Ishikawa (cell line): ENCODE results near the gene DNAAF9.

Experiments used
- CEBPB ChIP-seq: IDR thresholded peaks from 2 replicates; pipeline ENCODE4 v1.6.1; 2012
- EGR1 ChIP-seq: IDR thresholded peaks from 2 replicates; pipeline ENCODE4 v1.6.1; 2012
- EP300 ChIP-seq: IDR thresholded peaks from 2 replicates; pipeline ENCODE4 v1.6.1; 2012; ENCODE audit warnings: borderline replicate concordance
- RAD21 ChIP-seq: IDR thresholded peaks from 2 replicates; pipeline ENCODE4 v1.6.1; 2012; ENCODE audit warnings: low read depth
- TAF1 ChIP-seq: IDR thresholded peaks from 2 replicates; pipeline ENCODE4 v1.6.1; 2012; ENCODE audit warnings: low read depth, mild to moderate bottlenecking
- TCF12 ChIP-seq: IDR thresholded peaks from 2 replicates; pipeline ENCODE4 v1.6.1; 2012; ENCODE audit warnings: low read depth
- TEAD4 ChIP-seq: IDR thresholded peaks from 2 replicates; pipeline ENCODE4 v1.6.1; 2012
- YY1 ChIP-seq: IDR thresholded peaks from 2 replicates; pipeline ENCODE4 v1.6.1; 2012; ENCODE audit warnings: low read depth
- TF ChIP-seq, protein P1 (sequence below): IDR thresholded peaks from 2 replicates; pipeline ENCODE4 v1.6.1; 2012; ENCODE audit warnings: low read depth, mild to moderate bottlenecking
- TF ChIP-seq, protein P2 (sequence below): IDR thresholded peaks from 2 replicates; pipeline ENCODE4 v1.6.1; 2012

DNA sequence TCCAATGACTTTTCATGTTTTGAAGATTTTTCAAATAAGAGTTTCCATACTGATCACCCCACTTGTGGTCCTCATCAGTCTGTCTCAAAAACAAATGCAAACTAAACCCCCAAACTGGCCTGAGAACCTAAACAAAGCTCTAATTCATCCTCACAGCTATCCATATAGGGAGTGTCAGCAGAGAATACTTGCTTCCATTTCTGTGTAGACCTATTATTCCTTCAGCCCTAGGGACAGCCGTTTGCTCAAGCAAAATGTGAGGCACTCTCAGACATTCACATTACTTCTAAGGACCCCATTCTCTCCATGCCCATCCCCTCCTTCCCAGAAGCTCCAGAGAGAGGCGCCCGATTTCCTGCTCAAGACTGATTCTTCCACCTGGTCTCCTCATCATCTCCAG, 24.6 kb downstream of the DNAAF9 start:
- TF ChIP-seq TEAD4, result no peak
- TF ChIP-seq YY1, result no peak
- no peak for TF ChIP-seq CEBPB
- no peak for TF ChIP-seq TCF12
- no peak for TF ChIP-seq EP300
- TF ChIP-seq, protein P1, sequence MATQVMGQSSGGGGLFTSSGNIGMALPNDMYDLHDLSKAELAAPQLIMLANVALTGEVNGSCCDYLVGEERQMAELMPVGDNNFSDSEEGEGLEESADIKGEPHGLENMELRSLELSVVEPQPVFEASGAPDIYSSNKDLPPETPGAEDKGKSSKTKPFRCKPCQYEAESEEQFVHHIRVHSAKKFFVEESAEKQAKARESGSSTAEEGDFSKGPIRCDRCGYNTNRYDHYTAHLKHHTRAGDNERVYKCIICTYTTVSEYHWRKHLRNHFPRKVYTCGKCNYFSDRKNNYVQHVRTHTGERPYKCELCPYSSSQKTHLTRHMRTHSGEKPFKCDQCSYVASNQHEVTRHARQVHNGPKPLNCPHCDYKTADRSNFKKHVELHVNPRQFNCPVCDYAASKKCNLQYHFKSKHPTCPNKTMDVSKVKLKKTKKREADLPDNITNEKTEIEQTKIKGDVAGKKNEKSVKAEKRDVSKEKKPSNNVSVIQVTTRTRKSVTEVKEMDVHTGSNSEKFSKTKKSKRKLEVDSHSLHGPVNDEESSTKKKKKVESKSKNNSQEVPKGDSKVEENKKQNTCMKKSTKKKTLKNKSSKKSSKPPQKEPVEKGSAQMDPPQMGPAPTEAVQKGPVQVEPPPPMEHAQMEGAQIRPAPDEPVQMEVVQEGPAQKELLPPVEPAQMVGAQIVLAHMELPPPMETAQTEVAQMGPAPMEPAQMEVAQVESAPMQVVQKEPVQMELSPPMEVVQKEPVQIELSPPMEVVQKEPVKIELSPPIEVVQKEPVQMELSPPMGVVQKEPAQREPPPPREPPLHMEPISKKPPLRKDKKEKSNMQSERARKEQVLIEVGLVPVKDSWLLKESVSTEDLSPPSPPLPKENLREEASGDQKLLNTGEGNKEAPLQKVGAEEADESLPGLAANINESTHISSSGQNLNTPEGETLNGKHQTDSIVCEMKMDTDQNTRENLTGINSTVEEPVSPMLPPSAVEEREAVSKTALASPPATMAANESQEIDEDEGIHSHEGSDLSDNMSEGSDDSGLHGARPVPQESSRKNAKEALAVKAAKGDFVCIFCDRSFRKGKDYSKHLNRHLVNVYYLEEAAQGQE, result no peak
- TF ChIP-seq, protein P2, sequence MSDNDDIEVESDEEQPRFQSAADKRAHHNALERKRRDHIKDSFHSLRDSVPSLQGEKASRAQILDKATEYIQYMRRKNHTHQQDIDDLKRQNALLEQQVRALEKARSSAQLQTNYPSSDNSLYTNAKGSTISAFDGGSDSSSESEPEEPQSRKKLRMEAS, result no peak
- no peak for TF ChIP-seq RAD21
- TF ChIP-seq TAF1, result no peak
- TF ChIP-seq EGR1, result no peak
